Renal cortical epithelial cell (primary cell): ENCODE data around the gene GMPR. TPM values are rescaled to one million over a fixed set of nuclear protein-coding genes. Genes with fewer than 3 reads are reported as not detected.

ENCODE experiments used
- DNase-seq: peaks from one replicate; pipeline ENCODE4 v3.0.0-alpha.2; 2011; ENCODE audit warnings: low read depth
- total RNA-seq: library from RNA; depleted of rRNA; stranded (reverse); fragments of >200 nt; gene quantifications from 2 replicates; pipeline ENCODE4 v1.2.3, GENCODE V29; 2014

GMPR gene
- total RNA-seq, 1 donor from 2014 or later = 9.5 TPM

DNA sequence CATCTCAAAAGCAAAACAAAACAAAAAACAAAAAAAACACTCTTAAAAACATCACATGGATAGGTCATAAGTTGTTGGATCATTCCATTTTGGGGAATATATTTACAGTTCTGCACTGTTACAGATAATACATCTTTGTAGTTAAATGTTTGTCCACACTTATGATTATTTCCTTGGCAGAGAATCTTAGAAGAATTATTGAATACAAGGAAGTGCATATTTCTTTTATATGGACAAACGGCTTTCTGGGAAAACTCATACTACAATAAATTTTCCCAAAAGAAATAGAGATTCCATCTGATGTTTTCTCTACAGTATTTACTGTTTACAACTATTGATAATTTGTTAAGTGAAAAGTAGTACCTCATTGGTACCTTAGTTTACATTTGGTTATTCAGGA, 33.8 kb downstream of the GMPR start:
- no peak for DNase-seq

DNA sequence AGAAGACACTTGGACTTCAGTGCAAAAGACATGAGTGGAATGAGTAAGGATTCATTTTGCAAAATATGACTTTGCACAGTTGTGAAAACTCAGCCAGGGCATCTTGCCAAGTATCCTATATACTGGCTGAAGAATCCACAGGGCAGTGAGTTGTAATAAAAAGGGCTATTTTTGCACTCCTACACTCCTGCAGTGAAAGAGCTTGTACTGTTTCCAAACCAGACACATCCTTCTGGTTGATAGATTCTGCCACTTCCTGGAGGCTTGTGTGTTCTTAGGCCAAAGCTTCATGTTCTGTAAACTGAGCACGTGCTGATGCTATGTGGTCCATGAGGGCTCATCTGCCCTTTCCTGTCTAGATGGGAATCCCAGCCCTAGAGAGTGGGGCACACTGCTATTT, 34.9 kb downstream of the GMPR start:
- no peak for DNase-seq

DNA sequence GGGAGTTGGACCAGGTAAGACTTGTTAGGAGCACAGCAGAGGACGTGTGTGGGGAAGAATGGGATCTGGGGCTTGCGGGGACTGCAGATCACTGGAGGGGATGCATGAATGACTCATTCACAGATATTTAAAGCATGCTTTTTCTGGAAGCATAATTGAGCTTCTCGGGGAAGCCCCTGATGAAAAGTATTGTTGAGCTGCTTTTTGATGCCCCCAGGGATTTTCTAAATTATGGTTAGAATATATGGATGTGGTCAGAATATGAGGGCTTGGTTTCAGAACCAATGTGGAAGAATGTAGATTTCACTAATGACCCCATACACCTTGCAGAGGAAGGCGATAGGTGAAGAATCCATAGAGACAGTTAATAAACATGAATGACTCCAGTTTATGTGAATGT, 36.1 kb downstream of the GMPR start:
- DNase-seq = no peak

GRCh38 chr6:16274885-16275589, 36.6 kb downstream of the GMPR start:
- DNase-seq = no peak

- DNase-seq = peak; percentile 92
These were observed 39.0 kb downstream of the GMPR start for GRCh38 chr6:16277101-16277981.

DNA sequence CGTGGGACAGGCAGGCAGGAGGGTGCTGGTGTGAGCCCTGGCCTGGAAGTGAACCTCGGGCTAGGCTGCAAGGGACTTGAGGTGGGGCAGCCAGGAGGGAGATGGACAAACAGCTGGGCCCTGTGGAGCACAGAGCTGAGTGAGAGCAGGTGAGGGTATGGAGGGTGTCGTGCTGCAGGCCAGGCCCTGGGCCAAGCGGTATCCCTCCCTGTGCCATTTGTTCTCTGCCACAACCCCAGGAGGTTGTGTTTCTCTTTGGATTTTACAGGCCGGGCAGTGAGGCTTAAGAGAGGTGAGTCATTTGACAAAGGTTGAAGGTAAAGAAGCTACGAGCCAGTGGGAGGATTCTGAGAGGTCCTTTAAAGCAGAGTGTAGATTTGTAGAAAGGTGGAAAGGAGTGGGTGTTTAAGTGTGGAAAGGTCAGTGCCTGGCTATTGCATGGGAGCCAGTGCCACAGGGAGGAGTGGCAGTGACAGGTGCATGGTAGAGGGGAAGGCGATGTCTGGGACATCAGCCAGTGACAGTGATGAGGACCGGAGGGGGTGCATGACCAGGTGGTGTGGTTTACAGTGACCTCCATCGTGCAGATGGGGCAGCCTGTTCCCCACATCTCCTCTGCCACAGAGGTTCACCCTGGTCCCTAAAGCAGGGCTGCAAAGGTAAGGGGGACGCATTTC, 39.8 kb downstream of the GMPR start:
- DNase-seq = peak; percentile 74

- no peak for DNase-seq
These were observed 40.4 kb downstream of the GMPR start for GRCh38 chr6:16278750-16279149.

DNA sequence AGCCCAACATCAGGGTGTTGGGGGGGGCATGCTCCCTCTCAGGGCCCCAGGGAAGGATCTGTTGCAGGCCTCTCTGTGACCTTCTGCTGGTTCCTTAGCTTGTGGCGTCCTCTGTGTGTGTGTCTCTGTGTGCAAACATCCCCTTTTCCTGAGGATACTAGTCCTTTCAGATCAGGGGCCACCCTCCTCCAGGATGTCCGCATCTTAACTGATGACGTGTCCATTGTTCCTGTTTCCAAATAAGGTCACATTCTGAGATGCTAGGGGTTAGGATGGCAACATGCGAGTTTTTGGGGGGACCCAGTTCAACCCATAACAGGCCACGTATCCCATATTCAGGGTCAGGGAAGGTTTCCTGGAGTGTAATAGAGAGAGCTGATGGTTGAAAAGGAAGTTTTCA, 40.9 kb downstream of the GMPR start:
- DNase-seq = no peak

GRCh38 chr6:16282370-16282769, 44.0 kb downstream of the GMPR start:
- no peak for DNase-seq

- DNase-seq = no peak
These were observed 46.1 kb downstream of the GMPR start for GRCh38 chr6:16284472-16284871.

GRCh38 chr6:16285467-16286150, 47.2 kb downstream of the GMPR start:
- DNase-seq = no peak

DNA sequence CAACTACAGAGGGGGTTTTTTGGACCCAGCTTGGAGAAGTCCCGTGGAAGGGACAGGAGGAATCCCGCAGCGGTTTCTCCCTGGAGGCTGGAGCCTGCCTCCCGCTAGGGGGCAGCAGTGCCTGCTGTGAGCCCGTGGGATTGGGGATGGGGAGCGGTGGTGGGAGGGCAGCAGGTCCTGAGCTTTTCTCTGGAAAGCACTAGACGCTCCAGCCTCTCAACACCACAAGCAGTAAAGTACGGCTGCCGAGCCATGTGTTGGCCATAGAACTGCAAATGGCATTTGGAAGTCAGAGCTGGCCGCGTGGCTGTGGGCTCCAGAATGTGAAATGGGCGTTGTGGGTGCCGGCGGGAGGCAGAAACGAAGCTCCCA, 47.8 kb downstream of the GMPR start:
- DNase-seq = no peak

GRCh38 chr6:16288163-16288562, 49.8 kb downstream of the GMPR start:
- no peak for DNase-seq

- DNase-seq = no peak
These were observed 53.4 kb downstream of the GMPR start for GRCh38 chr6:16291739-16292138.

DNA sequence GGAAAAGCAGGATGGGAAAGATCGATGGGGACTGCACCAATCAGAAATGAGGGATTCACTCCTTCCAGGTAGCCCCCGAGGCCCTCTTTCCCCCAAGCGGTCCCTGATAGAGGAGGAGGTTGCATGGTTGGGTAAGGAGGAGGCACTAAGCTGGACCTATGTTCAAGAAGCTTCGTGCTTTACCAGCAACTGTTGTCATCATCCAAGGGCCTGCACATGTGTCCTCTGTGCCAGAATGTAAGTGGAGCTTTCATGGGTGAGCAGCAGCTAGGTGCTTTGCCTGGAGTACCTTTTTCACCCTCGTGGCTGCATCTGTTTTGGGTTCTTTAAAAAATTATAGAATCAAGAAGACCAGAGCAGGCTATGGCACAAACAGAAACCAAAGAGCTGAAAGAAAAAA, 54.0 kb downstream of the GMPR start:
- no peak for DNase-seq

DNA sequence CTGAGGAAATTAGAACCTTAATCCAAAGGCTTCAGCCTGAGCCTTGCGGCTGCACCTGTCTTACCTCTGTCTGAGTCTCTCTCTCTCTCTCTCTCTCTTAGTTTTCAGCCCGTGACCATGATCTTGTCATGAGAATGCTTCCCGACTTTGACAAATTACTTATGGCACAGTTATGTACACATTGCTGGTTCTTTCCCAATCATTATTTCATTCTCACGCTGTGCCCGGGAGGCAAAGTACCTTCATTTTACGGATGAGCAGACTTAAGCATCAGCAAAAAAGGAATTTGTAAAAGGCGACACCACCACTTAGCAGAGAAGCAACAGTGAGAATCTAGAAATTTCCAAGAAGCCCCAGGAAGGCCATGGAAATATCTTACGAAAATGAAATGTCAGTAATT, 54.6 kb downstream of the GMPR start:
- DNase-seq = peak; percentile 58

GRCh38 chr6:16294371-16294770, 56.0 kb downstream of the GMPR start:
- DNase-seq = no peak

GRCh38 chr6:16295060-16295459, 56.7 kb downstream of the GMPR start:
- DNase-seq = no peak

DNA sequence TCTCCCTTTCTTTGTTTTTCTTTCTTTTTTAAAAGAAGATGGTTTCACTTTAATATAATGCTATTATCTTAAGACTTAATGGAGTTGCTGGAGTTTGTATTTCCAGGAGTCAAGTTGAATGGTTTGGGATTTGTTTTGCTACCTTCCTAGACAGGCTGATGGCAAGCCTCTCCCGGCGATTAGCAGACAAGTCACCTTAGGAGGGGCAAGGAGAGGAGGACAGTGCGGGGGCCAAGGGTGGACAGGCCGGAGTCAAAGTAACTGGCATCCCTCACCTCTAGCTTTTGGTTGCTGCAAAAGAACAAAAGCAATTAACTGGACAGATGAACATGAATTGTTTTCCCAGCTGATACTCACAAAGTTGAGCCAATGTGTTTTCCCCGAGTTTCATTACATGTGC, 57.1 kb downstream of the GMPR start:
- DNase-seq = no peak

DNA sequence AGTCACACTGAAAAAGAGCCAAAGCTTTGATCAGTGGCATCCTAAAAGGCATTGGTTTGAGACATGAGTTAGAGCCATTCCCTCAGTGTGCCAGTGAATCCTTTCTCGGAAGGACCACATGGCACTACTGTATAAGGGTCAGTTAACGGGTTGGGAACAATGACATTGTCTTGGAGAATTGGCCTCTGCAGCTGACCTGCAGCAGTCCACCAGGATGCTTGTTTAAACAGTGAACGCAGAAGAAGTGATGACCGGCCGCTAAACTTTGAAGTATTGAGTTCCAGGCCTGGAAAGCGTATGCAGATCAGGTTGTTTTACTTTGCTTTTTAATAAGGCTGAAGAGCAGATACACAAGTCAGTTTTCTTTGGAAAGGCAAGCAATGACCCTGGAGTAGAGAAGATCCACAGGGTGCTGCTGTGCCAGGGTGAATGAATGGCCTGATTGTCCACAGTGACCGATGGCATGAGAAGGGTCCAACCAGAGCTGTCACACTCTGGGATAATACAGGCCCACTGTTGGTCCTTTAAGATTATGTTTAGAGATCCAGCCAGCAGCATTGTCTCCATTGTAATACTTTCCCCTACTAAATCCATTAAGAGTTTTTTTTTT, 57.8 kb downstream of the GMPR start:
- no peak for DNase-seq

DNA sequence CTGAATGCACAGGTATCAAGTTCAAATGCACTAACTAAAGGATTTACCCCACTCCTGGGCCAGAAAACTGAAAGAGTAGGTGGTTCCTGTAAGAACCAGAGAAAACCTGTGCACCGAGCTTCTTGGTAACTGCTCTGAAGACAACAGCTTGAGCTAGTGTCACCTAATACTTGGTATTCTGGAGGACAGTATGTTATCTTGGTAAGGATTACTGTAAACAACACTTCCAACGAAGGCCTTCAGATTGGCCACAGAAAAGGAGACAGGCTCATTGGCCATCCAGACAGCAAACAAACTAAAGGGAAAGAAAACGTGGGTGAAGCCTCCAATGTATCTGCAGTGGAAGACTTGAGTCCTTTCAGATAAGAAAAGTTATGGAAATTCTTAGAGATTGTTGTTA, 61.5 kb downstream of the GMPR start:
- no peak for DNase-seq

GRCh38 chr6:16301511-16301910, 63.1 kb downstream of the GMPR start:
- DNase-seq = no peak
